GM12892 (cell line): ENCODE data around the gene ACTG2.

Experiments
- DNase-seq: peaks from one replicate; pipeline ENCODE4 v3.0.0; 2011; ENCODE audit not compliant: insufficient read length
- FAIRE-seq: peaks from 2 replicates; lab custom pipeline; 2011; peaks lifted over from hg19 to GRCh38; lab: Jason Lieb, UNC
- POLR2A ChIP-seq: IDR thresholded peaks from 2 replicates; pipeline ENCODE4 v1.6.1; 2011; ENCODE audit warnings: low read depth, low read length, control low read depth
- POLR2AphosphoS5 ChIP-seq: IDR thresholded peaks from 2 replicates; pipeline ENCODE4 v1.6.1; 2011; ENCODE audit warnings: low read depth, low read length, control low read depth
- TAF1 ChIP-seq: IDR thresholded peaks from 2 replicates; pipeline ENCODE4 v1.6.1; 2011; ENCODE audit warnings: low read depth, mild to moderate bottlenecking, control low read depth, low read length, borderline replicate concordance

Gene ACTG2

DNA sequence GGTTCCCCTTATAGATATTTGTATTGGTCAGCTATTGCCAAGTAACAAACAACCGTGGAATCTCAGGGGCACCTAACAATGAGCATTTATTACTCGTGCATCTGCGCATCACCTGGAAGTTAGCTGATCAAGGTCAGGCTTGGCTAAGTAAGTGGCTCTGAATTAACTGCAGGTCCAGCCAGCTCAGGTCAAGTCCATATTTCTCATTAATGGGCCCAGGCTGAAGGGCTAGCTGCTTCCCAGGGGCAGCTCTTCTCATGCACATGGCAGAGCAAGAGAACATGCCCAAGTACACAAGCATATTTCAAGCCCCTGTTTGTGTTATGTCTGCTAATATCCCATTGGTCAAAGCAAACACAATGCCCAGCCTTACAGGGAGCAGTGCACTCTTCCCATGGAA lies 26.0 kb downstream of the ACTG2 start:
- no peak for TF ChIP-seq TAF1
- no peak for TF ChIP-seq POLR2AphosphoS5
- TF ChIP-seq POLR2A = no peak
- peak; percentile 76 for FAIRE-seq
- DNase-seq = no peak

DNA sequence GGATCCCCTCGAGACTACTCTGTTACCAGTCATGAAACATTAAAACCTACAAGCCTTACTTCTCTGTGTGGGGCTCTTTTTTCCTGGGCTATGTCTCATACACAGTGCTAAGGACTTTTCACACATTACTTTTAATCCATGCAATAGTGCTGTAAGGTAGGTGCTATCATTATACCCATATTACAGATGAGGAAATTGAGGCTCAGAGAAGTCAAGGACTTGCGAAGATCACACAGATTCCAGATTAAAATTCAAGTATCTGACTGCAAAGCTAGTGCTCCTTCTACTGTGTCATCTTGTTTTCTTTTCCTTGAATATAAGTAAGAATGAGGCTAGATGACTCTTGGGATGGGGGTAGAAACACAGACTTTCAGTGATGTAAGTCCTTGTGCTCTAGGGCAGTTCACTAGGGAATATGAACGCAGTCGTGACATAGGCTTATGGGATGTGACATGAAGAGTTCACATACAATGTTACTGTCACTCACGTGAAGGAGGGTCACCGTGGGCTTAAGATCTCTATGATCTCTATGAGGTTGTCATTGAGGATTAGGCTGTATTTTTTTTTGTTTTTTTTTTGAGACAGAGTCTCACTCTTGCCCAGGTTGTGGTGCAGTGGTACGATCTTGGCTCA lies 26.9 kb downstream of the ACTG2 start:
- no peak for DNase-seq
- FAIRE-seq = no peak
- no peak for TF ChIP-seq POLR2AphosphoS5
- no peak for TF ChIP-seq TAF1
- TF ChIP-seq POLR2A = no peak

DNA sequence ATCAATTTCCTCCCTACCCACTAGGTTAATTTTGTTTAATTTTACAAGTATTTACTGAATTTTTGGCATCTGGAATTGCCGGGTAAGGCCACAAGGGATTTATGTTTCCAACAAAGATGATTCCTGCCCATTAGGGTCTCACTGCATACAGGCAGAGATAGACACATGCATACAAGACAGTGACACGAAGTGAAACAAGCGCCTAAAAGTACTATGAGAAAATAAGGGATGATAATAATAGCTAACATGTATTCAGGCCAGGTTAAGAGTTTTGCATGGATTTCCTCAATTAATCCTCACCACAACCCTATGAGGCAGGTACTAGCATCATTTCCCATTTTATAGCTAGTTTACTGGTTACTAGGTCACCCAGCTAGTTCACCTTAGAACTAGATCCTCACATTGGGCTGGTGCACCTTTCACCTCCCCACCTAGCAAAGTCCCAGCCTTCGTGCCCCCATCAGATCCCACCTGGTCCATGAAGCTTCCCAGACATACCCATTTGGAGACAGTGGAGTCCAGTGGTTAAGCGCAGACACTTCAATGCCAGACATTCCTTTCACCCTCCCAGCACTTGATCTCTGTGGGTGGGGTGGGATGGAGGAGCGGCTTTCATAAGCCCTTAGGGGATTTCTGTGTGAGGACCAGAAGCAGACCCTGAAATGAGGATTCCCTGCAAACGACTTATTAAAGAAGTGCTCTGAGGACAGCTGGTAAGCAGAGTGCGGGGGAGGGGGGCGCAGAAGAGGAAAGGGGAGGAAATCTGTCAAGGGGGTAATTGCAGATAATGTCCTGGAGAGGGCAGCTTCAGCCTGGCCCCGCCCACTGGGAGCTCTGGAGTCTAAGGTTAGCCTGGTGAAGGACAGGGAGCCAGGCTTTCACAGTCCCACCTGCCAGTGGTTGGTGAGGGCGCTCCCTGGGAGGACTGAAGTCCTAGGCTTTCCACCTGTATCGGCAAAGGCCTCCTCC lies 28.1 kb downstream of the ACTG2 start:
- no peak for TF ChIP-seq POLR2AphosphoS5
- no peak for TF ChIP-seq POLR2A
- no peak for TF ChIP-seq TAF1
- DNase-seq (no peak), FAIRE-seq (peak; percentile 5)

DNA sequence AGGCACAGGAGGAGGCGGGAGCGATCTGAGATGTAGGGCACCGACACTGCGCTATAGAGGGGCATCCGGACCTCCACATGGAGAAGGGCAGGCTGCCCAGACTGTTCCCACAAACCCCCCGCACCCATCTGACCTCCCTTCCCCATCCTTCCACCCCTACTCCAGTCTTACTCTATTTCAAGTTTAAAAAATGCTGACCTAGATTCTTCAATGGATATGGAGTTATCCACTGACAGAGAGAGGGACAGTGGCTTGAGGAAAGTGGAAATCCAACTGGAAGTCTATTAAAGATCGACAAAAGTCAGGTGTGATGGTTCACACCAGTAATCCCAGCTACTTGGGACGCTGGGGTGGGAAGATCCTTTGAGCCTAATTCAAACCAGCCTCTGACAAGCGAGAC lies 28.8 kb downstream of the ACTG2 start:
- no peak for TF ChIP-seq POLR2AphosphoS5
- TF ChIP-seq TAF1 = no peak
- TF ChIP-seq POLR2A = no peak
- DNase-seq = no peak

DNA sequence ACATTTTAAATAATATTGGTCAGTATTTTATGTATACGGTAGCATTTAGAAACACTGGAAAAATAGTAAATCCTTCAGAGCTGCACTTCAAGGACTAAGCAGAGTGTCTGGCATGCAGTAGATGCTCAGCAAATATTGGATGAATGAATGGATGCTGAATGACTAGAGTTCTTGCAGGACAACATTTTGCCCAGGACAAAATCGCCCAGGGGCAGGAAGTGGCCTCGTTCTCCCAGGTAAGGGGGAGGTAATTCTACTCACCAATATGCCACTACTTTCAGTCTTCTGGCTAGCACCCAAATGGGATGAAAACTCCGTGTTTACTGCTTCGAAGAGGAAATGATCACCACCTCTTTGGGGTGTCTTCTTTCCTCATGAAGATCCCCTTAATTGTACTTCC lies 29.9 kb downstream of the ACTG2 start:
- DNase-seq (no peak), FAIRE-seq (no peak)
- TF ChIP-seq TAF1 (no peak), POLR2A (no peak), POLR2AphosphoS5 (no peak)

More for the DNA sequence above, 28.8 kb downstream of the ACTG2 start:
- FAIRE-seq = no peak

DNA sequence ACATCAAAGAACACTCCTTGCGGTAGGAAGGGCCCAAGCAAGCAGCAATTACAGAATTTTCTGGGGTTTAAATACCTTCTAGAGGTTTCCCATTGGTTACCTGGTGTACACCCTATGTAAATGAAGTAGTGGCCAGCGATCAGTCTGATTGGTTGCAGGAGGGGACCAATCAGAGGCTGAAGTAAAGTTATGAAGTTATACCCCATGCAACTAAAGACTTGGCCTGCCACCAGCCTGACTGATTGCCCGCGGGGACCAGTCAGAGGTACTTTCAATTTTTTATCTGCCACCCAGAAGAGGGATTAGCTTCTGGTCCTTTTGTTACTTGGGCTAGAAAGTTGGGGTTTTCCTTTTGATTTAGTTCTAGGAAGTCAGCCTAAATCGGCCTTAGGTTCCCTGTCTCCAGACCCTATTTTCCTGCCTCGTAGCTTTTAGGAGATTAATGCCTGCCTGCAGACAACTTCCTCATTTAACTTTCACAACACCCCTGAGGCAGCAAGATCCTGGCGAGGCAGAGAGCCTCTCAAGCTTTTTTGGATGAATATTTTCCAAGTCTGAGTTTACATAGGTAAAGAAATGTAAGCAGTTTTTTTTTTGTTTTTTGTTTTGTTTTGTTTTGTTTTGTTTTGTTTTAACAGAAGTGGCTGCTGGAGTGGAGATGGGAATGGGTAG lies 32.4 kb downstream of the ACTG2 start:
- DNase-seq = no peak

DNA sequence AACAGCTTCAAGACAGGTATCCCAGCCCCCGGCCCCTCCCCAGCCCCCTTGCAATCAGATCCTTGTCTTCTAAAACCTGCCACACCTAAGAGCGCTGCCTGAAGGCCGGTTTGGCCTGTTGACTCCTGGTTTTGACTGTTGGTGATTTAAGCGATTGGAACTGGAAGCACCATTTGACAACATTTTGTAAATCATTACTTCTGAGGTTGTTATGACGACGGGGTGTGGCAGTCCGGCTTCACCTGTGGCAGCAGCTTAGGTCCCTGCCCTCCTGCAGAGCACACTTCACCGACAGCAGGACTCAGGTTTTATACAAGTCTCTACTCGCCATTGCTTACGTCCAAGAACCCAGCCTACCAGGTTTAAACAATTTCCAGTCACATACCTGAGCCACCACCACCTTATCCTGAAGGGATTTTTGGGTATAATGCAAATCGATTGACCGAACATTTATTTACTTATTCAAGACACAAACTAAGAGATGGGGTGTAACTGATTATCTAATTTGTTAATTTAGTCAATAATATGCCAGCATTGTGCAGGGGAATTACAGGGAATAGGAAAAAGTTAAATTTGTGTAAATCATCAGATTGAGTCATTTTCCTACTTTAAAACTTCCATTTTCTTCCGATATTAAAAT lies 33.2 kb downstream of the ACTG2 start:
- DNase-seq = no peak
- peak; percentile 33 for FAIRE-seq
- TF ChIP-seq TAF1 (no peak), POLR2A (no peak), POLR2AphosphoS5 (no peak)

More for the DNA sequence above, 32.4 kb downstream of the ACTG2 start:
- FAIRE-seq = no peak
- TF ChIP-seq POLR2A (no peak), TAF1 (no peak), POLR2AphosphoS5 (no peak)

DNA sequence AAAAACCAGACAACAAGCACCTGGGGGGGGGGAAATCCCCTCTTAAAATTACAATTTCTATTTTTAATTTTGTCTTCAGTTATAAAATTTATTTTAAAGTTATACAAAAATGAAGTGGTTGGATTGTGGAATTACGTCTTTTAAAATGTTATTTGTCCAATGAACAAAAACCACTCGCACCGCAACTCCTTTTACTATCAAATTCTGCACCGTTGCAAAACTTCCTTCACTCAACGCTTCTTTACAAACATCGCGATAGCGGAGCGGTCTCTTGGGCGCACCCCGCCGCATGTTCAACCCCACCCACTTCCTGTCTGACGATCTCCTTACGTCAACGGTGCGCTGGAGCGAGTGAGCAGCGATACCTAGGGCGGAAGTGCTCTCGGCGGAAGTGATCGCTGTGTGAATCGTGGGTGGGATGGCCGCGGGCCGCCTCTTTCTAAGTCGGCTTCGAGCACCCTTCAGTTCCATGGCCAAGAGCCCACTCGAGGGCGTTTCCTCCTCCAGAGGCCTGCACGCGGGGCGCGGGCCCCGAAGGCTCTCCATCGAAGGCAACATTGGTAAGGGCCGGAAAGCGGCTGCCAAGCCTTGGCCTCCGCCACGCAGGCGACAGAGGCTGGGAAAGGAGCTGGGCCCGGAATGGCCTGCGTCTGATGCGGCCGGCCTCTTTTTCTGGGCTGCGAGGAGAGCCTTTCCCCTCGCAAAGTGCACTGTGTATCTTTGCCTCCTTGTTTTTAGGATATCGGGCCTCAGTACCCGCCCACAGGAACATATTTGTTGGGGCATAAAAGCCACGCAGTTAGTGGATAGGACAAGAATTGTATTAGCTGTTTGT lies 33.9 kb downstream of the ACTG2 start, which contains the start of gene DGUOK:
Gene DGUOK (plus strand): TSS at position 388 of the 835 bp plus-strand sequence. CDS start 31 bp downstream, at position 419.
- DNase-seq (peak; percentile 80), FAIRE-seq (peak; percentile 100)
- TF ChIP-seq POLR2AphosphoS5 = peak; percentile 97
- peak; percentile 89; the same call in 1 of the 2 replicates for TF ChIP-seq TAF1
- peak; percentile 97 for TF ChIP-seq POLR2A

DNA sequence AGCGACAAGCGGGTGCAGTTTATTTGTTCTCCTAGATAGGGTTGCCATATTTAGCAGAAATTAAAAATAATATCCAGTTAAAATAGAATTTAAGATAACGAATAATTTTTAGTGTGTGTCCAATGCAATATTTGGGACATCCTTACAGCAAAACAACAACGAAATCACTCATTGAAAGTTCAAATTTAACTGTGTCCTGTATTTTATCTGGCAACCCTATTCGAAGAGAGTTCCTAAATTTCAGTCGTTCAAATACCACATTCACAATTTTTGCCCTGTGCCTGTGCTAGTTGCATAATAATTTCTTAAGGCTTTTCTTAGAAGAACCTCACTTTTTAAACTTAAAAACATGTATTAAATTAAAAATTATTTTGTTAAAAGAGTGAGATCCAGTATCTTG lies 34.5 kb downstream of the ACTG2 start:
- DNase-seq (no peak), FAIRE-seq (no peak)
- TF ChIP-seq POLR2AphosphoS5 (no peak), TAF1 (no peak), POLR2A (no peak)

DNA sequence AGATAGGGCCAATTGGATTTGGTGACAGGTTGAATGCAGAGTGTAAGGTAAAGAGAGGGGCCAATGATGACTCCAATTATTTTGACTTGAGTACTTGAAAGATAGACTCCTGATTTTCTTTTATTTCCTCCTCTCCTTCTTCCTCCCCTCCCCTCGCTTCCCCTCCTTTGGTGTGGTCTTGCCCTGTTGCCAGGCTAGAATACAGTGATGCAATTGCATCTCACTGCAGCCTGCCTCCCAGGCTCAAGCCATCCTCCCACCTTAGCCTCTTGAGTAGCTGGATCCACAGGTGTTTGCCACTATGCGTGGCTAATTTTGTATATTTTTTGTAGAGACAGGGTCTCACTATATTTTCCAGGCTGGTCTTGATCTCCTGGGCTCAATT lies 36.1 kb downstream of the ACTG2 start:
- no peak for TF ChIP-seq TAF1
- FAIRE-seq (no peak), DNase-seq (no peak)

DNA sequence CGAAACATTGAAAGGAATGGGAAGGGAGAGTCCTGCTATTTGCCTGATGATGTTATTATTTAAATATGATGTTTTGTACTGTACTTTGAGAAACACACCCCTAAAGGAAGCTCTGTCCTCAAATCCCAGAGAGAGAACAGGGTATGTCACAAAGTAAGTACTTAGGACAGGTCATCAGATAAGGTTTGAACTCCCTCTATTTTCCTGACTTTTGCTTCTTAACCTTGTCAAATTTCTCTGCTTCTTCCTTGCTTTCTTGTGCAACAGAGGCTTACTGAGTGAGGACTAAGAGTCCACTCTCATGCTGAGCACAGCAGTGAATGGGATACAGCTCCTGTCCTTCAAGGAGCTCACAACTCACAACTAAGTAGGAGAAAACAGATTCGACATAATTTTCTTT lies 37.6 kb downstream of the ACTG2 start:
- FAIRE-seq = no peak
- no peak for DNase-seq
- no peak for TF ChIP-seq POLR2A
- no peak for TF ChIP-seq TAF1
- no peak for TF ChIP-seq POLR2AphosphoS5
